GM21786 (cell line): ENCODE data around the gene RMDN3.

Experiments used
- ATAC-seq: cut with Tn5 transposase; IDR thresholded peaks from one replicate; pipeline ENCODE4 v1.9.1; 2021; ENCODE audit not compliant: unreplicated experiment

The RMDN3 gene

DNA sequence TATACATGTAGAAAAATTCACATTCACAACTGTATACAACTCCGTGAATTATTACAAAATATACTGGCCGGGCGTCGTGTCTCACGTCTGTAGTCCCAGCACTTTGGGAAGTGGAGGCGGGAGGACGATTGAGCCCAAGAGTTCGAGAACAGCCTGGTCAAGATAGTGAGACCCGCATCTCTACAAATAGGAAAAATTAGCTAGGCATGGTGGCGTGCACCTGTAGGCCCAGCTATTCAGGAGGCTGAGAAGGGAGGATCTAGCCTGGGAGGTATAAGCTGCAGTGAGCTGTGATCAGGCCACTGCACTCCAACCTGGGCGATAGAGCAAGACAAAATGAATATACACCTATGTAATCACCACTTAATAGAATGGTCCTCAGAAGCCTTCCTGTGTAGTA lies 58.8 kb downstream of the RMDN3 start:
- ATAC-seq, result no peak

DNA sequence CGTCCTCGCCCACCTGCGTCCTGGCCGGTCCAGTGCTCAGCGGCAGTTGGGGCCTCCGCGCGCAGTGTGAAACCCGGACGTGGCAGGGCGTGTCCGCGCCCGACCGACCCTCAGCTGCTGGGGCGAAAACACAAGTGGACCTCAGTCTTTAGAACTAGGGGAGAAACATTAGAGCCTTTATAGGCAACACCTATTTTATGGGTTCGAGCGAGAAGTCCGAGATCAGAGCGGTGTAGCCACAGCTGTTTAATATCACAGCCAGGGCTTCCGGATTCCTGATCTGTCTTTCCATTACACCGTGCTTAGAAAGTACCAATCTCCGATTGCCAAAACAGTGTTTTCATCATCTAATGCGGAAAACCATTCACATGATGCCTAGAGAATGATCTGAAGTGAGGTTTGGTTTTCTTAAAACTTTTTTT lies 59.6 kb downstream of the RMDN3 start:
- ATAC-seq, result peak; percentile 11

GRCh38 chr15:40694688-40695468 lies 60.2 kb downstream of the RMDN3 start, which contains the start of gene RAD51:
Gene RAD51 (plus strand): TSS chr15:40695174. CDS start chr15:40698759, 3,585 bp downstream.
- peak; percentile 84 for ATAC-seq

DNA sequence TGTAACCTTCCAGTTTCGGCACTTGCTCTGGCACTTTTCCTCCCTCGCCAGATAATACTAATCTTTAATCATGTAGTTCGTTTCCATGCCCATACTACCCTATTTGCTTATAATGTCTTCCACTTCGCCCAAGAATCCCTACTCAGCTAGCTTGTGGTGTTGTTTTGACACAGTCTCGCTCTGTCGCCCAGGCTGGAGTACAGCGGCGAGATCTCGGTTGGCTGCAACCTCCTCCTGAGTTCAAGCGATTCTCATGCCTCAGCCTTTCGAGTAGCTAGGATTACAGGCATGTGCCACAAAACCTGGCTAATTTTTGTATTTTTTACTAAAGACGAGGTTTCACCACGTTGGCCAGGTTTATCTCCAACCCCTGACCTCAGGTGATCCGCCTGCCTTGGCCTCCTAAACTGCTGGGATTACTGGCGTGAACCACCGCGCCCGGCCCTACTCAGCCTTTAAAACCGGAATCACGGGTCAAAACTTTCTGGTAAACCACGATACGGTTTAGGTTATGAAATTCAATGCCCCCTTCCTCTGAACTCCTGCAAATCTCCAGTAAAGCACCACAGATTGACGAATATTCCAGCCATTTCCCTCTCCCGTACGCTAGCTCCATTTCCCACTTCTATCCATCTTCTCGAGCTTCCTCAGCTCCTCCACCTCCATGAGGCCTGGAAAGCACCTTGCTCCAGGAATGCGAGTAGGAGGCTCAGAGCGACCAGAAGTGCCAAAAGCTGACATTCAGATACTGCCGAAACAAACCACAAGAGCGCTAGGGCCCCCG lies 61.0 kb downstream of the RMDN3 start:
- ATAC-seq, result no peak

DNA sequence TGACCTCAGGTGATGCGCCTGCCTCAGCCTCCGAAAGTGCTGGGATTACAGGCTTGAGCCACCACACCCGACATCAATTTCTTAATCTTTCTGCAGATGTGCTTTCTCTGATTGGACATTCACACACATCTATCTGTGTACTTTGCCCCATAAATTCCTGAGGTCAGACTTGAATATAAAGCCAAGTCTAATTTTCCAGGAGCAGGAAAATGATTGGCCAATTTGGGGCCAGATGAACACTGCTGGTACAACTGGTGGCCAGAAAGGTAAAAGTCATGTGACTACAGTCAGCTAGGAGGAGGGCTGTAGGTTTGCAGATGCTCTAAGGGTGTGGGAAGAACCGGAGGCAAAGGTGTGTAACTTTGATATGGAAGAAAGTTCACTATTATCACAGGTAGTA lies 63.3 kb downstream of the RMDN3 start:
- ATAC-seq, result no peak

GRCh38 chr15:40688932-40689799 lies 65.9 kb downstream of the RMDN3 start:
- no peak for ATAC-seq
